Stimulated activated memory B cell treated with anti-CD40 and anti-IgM and Interleukin-4, amounts not matched to agents 10 μg/mL and 1 μg/mL and 100 μg/mL, for 72 hours (primary cell): ENCODE results near the gene RBKS.
"Not testable (repeated sequence)": the region's sequence is repeated elsewhere in the genome, so short reads cannot be mapped to it uniquely, and the experiment has no call there.

Source experiments
- ATAC-seq: fragments of 150-1000 bp; cut with Tn5 transposase; 2 replicates; pipeline ENCODE4 v1.10.0; 2021
- H3K27ac Mint-ChIP-seq: one replicate; pipeline ENCODE4 v1.8.0; 2022; ENCODE audit warnings: mild to moderate bottlenecking, mixed read lengths
- H3K27me3 Mint-ChIP-seq: one replicate; pipeline ENCODE4 v1.8.0; 2022; ENCODE audit warnings: mixed read lengths
- H3K36me3 Mint-ChIP-seq: one replicate; pipeline ENCODE4 v1.8.0; 2022; ENCODE audit warnings: mixed read lengths
- H3K4me1 Mint-ChIP-seq: one replicate; pipeline ENCODE4 v1.8.0; 2022; ENCODE audit warnings: mixed read lengths
- H3K4me3 Mint-ChIP-seq: one replicate; pipeline ENCODE4 v1.8.0; 2022; ENCODE audit warnings: mild to moderate bottlenecking, moderate library complexity, mixed read lengths
- H3K9me3 Mint-ChIP-seq: one replicate; pipeline ENCODE4 v1.8.0; 2022; ENCODE audit warnings: mixed read lengths

RBKS gene

DNA sequence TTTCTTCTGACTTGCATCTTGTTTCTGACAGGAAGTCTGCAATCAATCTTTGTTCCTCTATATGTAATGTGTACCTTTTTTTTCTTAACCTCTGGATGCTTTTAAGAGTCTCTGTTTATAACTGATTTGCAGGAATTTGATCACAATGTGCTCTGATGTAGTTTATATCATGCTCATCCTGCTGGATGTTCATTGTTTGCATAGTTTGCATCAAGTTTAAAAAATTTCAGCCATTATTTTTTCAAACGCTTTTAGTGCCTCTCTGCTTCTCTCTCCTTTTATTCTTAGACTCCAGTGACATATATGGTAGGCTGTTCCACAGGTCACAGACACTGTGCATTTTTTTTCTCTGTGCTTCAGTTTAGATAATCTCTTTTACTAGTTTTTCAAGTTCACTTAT lies 23.9 kb downstream of the RBKS start:
- Mint-ChIP-seq H3K9me3 (no peaks in the 10 kb centered on the region), H3K4me1 (no peaks in the 10 kb centered on the region), H3K4me3 (no peak overlapping the region), H3K27ac (no peak overlapping the region), H3K36me3 (peaks cover 10% of the 10 kb centered on the region), H3K27me3 (no peaks in the 10 kb centered on the region)
- no peak for ATAC-seq

DNA sequence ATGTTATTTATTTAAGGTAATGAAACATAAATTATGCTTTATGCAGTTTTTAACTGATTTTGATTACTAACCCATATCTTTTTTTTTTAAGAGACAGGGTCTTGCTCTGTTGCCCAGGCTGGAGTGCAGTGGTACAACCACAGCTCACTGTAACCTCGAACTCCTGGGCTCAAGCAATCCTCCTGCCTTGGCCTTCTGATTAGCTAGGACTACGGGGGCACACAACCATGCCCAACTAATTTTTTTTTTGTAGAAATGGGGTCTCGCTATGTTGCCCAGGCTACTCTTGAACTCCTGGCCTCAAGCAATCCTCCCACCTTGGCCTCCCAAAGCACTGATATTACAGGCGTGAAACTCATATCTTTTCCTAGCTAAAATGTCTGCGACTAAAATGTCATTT lies 26.2 kb downstream of the RBKS start:
- H3K9me3 Mint-ChIP-seq, H3K27me3 Mint-ChIP-seq, H3K36me3 Mint-ChIP-seq, H3K4me3 Mint-ChIP-seq, H3K27ac Mint-ChIP-seq, H3K4me1 Mint-ChIP-seq, ATAC-seq: not testable (repeated sequence)

DNA sequence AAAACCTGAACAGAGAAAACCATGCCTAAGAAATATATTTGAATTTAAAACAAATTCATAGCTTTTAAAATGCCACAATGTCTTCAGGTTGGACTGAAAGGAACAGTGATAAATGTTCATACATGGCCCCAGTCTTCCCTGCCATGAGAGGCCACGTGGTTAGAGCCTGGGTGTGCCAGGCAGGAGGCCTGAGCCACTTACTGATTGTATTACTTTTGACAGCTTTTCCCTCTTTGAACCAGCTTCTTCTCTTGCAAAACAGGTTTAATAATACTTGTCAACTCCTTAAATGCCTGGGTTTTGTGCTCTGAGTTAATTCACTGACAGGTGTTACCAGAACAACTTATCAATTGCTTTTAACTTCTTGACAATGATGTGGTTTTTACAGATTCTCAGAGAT lies 27.0 kb downstream of the RBKS start:
- Mint-ChIP-seq H3K36me3 (peaks cover 5% of the 10 kb centered on the region), H3K27ac (no peak overlapping the region), H3K27me3 (no peaks in the 10 kb centered on the region), H3K4me3 (no peak overlapping the region), H3K9me3 (peaks cover 3% of the 10 kb centered on the region), H3K4me1 (no peaks in the 10 kb centered on the region)
- no peak for ATAC-seq

DNA sequence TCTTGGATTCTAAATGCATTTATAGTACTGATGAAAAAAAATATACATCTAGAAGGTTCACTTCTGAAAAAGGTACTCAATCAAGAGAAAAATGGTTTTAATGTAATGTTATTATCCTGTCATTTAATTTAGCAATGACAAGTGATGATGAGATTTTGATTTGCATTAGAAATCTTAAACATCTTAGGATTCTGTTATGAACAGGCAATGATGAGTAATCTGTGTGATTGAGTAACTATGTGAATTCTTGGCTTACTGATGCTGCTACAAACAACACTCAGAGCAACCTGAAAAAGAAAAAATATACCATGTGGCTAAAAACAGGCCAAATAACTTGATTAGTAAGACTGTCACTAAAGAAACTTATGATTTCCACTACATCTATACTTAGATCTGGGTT lies 30.1 kb downstream of the RBKS start:
- no peaks in the 10 kb centered on the region for H3K4me1 Mint-ChIP-seq
- peaks cover 18% of the 10 kb centered on the region for H3K36me3 Mint-ChIP-seq
- no peak overlapping the region for H3K27ac Mint-ChIP-seq
- no peaks in the 10 kb centered on the region for H3K27me3 Mint-ChIP-seq
- H3K4me3 Mint-ChIP-seq: no peak overlapping the region
- peaks cover 7% of the 10 kb centered on the region for H3K9me3 Mint-ChIP-seq
- no peak for ATAC-seq

DNA sequence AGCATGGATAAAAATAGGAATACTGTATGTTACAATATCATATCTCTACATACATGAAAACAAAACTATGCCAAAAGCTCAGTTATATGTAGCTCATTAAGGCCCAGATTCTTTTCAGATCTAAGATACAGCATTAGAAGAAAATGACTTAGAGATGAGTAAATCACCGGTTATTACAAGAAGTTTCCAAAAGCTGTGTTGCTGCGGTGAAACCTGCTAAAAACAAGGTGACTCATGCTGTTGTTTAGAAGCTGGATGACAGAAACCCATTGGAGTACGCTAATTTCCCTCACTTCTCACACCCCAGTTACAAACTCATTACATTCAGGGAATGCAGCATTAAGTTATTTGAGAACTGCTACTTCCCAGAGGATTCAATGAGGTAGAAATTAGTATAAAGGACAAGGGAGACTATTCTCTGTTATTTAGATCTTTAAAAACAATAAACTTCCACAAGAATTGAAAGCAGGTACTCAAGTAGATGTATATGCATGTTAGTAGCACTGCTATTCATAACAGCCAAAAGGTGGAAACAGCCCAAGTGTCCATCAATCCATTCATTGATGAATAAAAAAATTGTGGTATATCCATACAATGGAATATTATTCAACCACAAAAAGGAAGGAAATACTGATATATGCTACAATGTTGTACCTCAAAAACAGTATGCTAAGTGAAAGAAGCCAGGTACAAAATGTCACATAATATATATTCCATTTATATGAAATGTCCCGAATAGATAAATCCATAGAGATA lies 32.6 kb downstream of the RBKS start:
- no peak overlapping the region for H3K27ac Mint-ChIP-seq
- no peaks in the 10 kb centered on the region for H3K4me1 Mint-ChIP-seq

DNA sequence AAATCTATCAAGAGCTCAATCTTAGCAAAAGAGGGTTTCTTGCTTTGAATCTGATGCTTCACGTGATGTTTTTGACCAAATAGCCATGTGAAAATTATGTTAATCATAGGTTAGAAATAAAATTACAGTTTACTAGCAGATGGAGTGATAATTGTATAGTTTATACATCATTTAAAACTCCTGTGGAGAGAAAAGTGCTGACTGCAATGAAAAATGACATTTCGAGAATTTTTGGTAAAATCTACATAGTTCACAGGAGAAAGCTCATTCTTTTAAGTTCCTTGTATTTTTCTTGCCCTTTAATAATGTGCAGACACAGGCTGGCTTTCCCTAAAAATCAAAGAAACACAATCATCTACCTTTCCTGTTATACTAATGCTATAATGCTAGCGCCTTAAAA lies 33.2 kb downstream of the RBKS start:
- no peaks in the 10 kb centered on the region for H3K27me3 Mint-ChIP-seq
- H3K36me3 Mint-ChIP-seq: peaks cover 18% of the 10 kb centered on the region
- peaks cover 7% of the 10 kb centered on the region for H3K9me3 Mint-ChIP-seq
- H3K4me1 Mint-ChIP-seq: no peaks in the 10 kb centered on the region
- H3K4me3 Mint-ChIP-seq: no peak overlapping the region
- no peak overlapping the region for H3K27ac Mint-ChIP-seq
- ATAC-seq: no peak

More for the DNA sequence above, 32.6 kb downstream of the RBKS start:
- Mint-ChIP-seq H3K4me3 (no peak overlapping the region), H3K9me3 (peaks cover 7% of the 10 kb centered on the region), H3K27me3 (no peaks in the 10 kb centered on the region), H3K36me3 (peaks cover 18% of the 10 kb centered on the region)
- ATAC-seq: no peak

DNA sequence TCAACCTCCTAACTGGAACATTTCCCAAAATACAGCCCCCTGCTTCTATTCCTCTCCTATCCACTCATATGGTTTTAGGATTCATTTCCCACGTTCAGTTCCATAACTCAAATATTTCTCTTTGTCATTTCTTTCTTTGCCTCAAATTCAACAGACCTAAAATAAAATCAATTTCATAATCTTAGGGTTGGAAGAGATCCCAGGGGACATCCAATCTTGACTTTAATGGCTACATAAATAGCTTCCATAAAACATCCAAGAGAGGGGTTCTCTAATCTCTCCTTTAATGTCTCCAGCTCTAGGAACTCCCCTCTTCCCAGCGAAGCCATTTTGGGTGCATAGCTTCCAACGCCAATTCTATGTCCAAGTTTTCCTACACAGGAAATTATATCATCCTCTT lies 33.8 kb downstream of the RBKS start:
- Mint-ChIP-seq H3K4me3 (no peak overlapping the region), H3K4me1 (no peaks in the 10 kb centered on the region), H3K27me3 (no peaks in the 10 kb centered on the region), H3K27ac (no peak overlapping the region), H3K36me3 (peaks cover 18% of the 10 kb centered on the region), H3K9me3 (peaks cover 7% of the 10 kb centered on the region)
- ATAC-seq: no peak

DNA sequence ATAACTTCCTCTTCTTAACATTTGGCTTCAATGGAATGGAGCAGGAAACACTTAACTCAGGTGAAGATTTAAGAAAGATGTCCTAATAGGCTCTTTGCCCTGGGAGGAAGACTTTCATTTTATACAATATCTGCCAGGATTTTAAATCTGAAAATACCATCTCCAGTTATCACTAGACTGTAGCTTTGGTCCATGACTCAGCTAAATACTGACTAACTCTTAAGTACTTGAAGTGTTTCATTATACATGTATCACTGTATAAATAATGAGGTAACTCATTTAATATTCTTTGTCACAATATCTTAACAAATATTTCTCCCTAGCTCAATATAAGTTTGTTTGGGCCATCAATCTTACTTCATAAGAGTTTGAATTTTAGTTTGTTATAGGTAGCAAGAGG lies 34.7 kb downstream of the RBKS start:
- no peak for ATAC-seq
- peaks cover 7% of the 10 kb centered on the region for H3K9me3 Mint-ChIP-seq
- no peaks in the 10 kb centered on the region for H3K4me1 Mint-ChIP-seq
- H3K36me3 Mint-ChIP-seq: peaks cover 18% of the 10 kb centered on the region
- no peak overlapping the region for H3K4me3 Mint-ChIP-seq
- H3K27me3 Mint-ChIP-seq: no peaks in the 10 kb centered on the region
- H3K27ac Mint-ChIP-seq: no peak overlapping the region

DNA sequence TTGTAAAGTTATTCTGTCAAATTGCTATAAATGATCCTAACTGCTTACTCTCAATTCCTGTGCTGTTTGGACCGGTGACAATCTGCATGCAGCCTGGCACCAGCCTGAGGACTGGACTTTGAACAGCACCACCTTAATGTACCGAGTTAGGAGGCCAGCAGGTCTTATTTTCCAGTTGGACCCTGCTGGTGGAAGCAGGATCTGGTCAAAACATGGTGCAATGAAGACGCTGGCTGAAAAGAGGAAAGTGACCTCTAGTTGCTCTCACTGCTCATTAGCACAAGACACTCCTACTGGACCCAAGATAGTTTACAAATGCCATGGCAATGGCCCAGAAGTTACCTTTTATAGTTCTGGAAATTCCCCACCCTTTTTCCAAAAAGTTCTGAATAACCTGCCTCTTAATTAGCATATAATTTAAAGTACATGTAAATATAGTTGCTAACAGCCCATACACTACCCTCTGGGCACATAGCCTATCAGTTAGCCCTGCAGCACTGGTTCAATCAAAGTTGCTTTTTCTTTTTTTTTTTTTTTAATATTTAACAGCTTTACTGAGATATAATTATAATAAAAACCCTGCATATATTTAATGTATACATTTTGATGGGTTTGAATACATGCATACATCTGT lies 35.8 kb downstream of the RBKS start:
- peaks cover 18% of the 10 kb centered on the region for H3K36me3 Mint-ChIP-seq
- H3K9me3 Mint-ChIP-seq: peaks cover 7% of the 10 kb centered on the region
- ATAC-seq: no peak
- no peak overlapping the region for H3K4me3 Mint-ChIP-seq
- no peaks in the 10 kb centered on the region for H3K4me1 Mint-ChIP-seq
- no peaks in the 10 kb centered on the region for H3K27me3 Mint-ChIP-seq
- no peak overlapping the region for H3K27ac Mint-ChIP-seq

DNA sequence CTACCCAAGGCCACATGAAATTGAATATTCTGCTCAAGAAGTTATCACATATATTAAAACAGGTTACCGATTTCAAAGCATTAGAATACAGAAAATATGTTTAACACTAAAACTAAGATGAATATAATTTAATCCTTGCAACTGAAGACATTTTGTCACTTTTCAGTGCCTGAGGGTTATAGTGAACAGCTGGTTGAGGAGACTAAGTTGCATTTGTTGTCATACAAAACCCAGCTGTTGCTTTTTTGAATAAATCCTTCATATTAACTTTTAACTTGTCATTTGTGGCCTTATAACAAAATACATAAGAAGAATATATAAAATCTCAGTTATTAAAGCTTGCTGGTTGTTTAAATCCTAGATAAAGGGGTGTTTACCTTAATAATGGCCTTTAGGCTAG lies 37.5 kb downstream of the RBKS start:
- no peaks in the 10 kb centered on the region for H3K9me3 Mint-ChIP-seq
- H3K4me1 Mint-ChIP-seq: no peaks in the 10 kb centered on the region
- peaks cover 8% of the 10 kb centered on the region for H3K36me3 Mint-ChIP-seq
- H3K27me3 Mint-ChIP-seq: no peaks in the 10 kb centered on the region
- ATAC-seq: no peak
- no peak overlapping the region for H3K27ac Mint-ChIP-seq
- no peak overlapping the region for H3K4me3 Mint-ChIP-seq

DNA sequence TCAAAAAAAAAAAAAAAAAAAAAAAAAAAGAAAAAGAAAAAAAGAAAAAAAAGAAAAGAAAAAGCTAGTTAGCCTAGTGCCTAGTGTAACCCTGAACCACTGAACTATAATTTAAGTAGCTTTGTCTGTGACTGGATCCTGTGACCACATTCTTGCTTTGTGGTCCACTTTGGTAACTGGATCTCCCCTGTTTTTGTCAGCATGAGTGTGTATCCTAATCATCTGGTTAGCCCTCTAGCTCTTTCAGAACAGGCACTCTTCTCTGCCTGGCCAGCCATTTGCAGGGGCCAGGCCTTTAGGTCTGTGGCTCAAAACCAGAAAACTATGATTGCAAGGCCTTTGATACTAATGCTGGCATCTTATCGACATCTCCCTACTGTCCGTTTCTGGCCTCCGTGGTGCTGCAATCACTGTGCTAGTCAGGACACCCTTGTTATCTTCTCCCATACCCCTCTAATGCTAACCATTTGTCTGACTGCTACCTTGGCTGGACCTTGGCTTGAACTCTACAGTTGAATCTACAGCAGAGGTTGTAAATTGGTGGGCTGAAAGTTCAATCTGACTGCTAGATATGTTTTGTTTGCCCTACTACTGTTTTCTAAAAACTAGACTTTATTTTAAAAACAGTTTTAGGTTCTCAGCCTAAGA lies 40.5 kb downstream of the RBKS start:
- ATAC-seq: no peak
- Mint-ChIP-seq H3K27me3 (no peaks in the 10 kb centered on the region), H3K9me3 (no peaks in the 10 kb centered on the region), H3K27ac (no peak overlapping the region), H3K4me3 (no peak overlapping the region), H3K4me1 (no peaks in the 10 kb centered on the region), H3K36me3 (no peaks in the 10 kb centered on the region)

DNA sequence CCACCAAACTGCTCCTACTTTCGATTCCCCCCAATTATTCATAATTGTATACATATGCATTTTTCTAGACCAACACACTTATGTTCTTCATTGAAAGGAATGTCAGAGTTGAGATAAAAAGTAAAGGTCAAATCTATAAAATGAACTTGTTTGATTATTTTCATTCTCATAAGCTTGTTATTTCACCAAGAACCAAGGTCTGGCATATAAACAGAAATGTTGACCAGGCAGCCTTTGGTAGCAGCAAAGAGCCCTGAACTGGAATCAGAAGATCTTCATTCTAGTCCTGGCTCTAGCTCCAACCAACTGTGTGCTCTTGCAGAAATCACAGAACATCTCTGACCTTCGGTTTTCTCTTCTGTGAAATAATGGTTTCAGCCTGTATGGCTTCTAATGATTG lies 42.9 kb downstream of the RBKS start:
- H3K36me3 Mint-ChIP-seq: no peaks in the 10 kb centered on the region
- no peak for ATAC-seq
- no peaks in the 10 kb centered on the region for H3K4me1 Mint-ChIP-seq
- no peak overlapping the region for H3K27ac Mint-ChIP-seq
- no peaks in the 10 kb centered on the region for H3K27me3 Mint-ChIP-seq
- H3K4me3 Mint-ChIP-seq: no peak overlapping the region
- no peaks in the 10 kb centered on the region for H3K9me3 Mint-ChIP-seq

DNA sequence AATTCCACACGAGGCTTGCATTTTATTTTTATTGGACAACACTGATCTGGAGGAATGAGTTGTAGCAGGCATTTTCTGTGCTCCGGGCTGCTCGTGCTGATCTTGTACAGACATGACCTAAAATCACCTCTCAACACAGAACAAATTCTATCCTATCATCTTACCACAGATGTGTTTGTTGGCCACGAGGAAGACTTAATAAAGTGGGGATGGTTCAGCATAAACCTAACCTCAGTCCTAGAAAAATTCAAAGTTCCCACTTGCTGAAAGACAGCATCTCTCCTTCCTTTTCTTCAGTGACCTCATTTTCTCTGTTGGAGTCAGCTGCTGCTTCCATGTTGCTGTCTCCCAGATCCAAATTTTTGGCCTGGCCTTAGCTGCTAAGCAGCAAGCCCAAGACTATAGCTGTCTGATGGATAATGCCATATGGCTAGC lies 45.3 kb downstream of the RBKS start:
- no peak overlapping the region for H3K27ac Mint-ChIP-seq
- no peaks in the 10 kb centered on the region for H3K4me1 Mint-ChIP-seq
- H3K4me3 Mint-ChIP-seq: no peak overlapping the region
- H3K36me3 Mint-ChIP-seq: peaks cover 5% of the 10 kb centered on the region
- H3K9me3 Mint-ChIP-seq: no peaks in the 10 kb centered on the region
- H3K27me3 Mint-ChIP-seq: no peaks in the 10 kb centered on the region
- ATAC-seq: no peak

DNA sequence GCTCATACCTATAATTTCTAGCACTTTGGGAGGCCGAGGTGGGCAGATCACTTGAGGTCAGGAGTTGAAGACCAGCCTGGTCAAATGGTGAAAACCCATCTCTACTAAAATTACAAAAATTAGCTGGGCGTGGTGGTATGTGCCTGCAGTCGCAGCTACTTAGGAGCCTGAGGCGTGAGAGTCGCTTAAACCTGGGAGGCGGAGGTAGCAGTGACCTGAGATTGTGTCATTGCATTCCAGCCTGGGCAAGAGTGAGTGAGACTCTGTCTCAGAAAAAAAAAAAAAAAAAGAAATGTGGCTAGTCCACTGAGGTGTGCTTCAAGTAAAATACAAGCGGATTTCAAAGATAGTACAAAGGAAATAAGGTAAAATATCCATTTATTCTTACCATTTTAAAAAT lies 46.2 kb downstream of the RBKS start:
- Mint-ChIP-seq H3K4me3 (no peak overlapping the region), H3K9me3 (no peaks in the 10 kb centered on the region), H3K27me3 (no peaks in the 10 kb centered on the region), H3K27ac (no peak overlapping the region), H3K4me1 (no peaks in the 10 kb centered on the region), H3K36me3 (peaks cover 5% of the 10 kb centered on the region)
- ATAC-seq: no peak

DNA sequence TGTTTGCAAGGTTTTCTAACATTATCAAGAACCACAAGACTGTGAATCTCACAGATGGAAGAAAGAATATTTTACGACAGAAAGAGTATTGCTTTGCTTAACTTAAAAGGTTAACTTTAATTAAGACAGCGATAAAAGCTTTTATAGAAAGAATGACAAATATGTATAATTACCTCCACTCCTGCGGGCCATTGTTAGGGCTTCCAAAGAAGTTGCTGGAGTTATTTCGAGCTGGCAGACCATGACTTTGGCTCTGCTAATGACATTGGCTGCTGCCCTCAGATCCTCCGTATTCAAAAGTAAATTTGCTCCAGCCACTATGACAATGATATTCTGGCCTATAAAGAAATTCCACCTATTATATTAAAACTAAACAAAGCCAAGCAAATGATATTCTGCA lies 47.3 kb downstream of the RBKS start:
- ATAC-seq: no peak
- Mint-ChIP-seq H3K9me3 (no peaks in the 10 kb centered on the region), H3K27ac (no peak overlapping the region)

More for the DNA sequence above, 47.3 kb downstream of the RBKS start:
- no peaks in the 10 kb centered on the region for H3K4me1 Mint-ChIP-seq
- no peaks in the 10 kb centered on the region for H3K27me3 Mint-ChIP-seq
- H3K36me3 Mint-ChIP-seq: peaks cover 5% of the 10 kb centered on the region
- H3K4me3 Mint-ChIP-seq: no peak overlapping the region
